Measurements from ENCODE around the gene DENND1B.

DNA sequence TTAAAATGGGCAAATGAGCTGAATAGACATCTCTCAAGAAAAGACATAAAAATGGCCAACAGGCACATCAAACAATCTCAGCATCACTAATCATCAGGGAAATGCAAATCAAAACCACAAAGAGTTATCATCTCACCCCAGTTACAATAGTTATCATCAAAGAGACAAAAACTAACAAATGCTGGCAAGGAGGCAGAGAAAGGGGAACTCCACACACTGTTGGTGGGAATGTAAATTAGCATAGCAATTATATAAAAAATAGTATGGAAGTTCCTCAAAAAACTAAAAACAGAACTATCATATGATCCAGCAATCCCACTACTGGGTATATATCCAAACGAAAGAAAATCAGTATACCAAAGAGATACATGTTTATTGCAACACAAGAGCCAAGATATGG is 68.7 kb downstream of the DENND1B start:
- TF ChIP-seq, protein P1, sequence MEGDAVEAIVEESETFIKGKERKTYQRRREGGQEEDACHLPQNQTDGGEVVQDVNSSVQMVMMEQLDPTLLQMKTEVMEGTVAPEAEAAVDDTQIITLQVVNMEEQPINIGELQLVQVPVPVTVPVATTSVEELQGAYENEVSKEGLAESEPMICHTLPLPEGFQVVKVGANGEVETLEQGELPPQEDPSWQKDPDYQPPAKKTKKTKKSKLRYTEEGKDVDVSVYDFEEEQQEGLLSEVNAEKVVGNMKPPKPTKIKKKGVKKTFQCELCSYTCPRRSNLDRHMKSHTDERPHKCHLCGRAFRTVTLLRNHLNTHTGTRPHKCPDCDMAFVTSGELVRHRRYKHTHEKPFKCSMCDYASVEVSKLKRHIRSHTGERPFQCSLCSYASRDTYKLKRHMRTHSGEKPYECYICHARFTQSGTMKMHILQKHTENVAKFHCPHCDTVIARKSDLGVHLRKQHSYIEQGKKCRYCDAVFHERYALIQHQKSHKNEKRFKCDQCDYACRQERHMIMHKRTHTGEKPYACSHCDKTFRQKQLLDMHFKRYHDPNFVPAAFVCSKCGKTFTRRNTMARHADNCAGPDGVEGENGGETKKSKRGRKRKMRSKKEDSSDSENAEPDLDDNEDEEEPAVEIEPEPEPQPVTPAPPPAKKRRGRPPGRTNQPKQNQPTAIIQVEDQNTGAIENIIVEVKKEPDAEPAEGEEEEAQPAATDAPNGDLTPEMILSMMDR (conservative IDR thresholded peaks at IDR 0.05; ENCODE audit: low read length), result no peak
- no peak for TF ChIP-seq EZH2phosphoT487 (IDR thresholded peaks at IDR 0.05; ENCODE audit: borderline replicate concordance)
